K562 (cell line): Measurements from ENCODE around the gene SYT3. TPM values are rescaled to one million over a fixed set of nuclear protein-coding genes. Genes with fewer than 3 reads are reported as not detected.

Experiments
- BCL6 ChIP-seq: fragments of 250-450 bp; sonication (Bioruptor Pico); IDR thresholded peaks from 2 replicates; pipeline ENCODE4 v1.4.0; 2020
- HOXB6 ChIP-seq: fragments of 250-450 bp; sonication (Bioruptor Pico); IDR thresholded peaks from 2 replicates; pipeline ENCODE4 v1.5.1; 2022; ENCODE audit warnings: mild to moderate bottlenecking, borderline replicate concordance
- JUNB ChIP-seq: fragments of 450-650 bp; formaldehyde crosslinking; conservative IDR thresholded peaks from 2 replicates; pipeline ENCODE4 v1.4.0; 2020; ENCODE audit warnings: mild to moderate bottlenecking
- MEF2A ChIP-seq: IDR thresholded peaks from 2 replicates; pipeline ENCODE4 v1.6.1; 2011; ENCODE audit warnings: low read depth, mild to moderate bottlenecking, low read length, moderate library complexity; ENCODE audit not compliant: control insufficient read depth
- NBN ChIP-seq: fragments of 450-650 bp; IDR thresholded peaks from 2 replicates; pipeline ENCODE4 v1.6.1; 2016; ENCODE audit warnings: low read depth, mild to moderate bottlenecking
- PHTF2 ChIP-seq: fragments of 250-450 bp; sonication (Bioruptor Pico); IDR thresholded peaks from 2 replicates; pipeline ENCODE4 v1.5.0; 2021; ENCODE audit warnings: mild to moderate bottlenecking
- SIRT6 ChIP-seq: IDR thresholded peaks from one replicate; pipeline ENCODE4 v1.6.1; 2012; ENCODE audit warnings: low read depth, mild to moderate bottlenecking, control low read depth, inconsistent platforms, low read length, moderate library complexity
- YY1 ChIP-seq, 3 experiments: IDR thresholded peaks; 2 replicates each; pipeline ENCODE4 v1.6.1; 2011; ENCODE audit warnings: low read length in 2 of 3, mild to moderate bottlenecking in 2 of 3, moderate library complexity in 2 of 3, borderline replicate concordance in 1 of 3, control low read depth in 1 of 3, low read depth in 1 of 3; ENCODE audit not compliant: insufficient read depth in 3 of 3, insufficient replicate concordance in 2 of 3, control insufficient read depth in 1 of 3, insufficient read length in 1 of 3; ENCODE audit errors: extremely low read depth in 1 of 3
- polyA plus RNA-seq, 8 experiments: library from polyadenylated mRNA; depleted of rRNA in 4 of 8; stranded (reverse) in 5 of 8; unstranded in 3 of 8; fragments of >200 nt; fragmentation: Nextera tagmentation in 2 of 8; fragmentation: Illumina TruSeq in 1 of 8; extraction: Ambion mirVana in 2 of 8; extraction: Trizol in 1 of 8; gene quantifications; 2 replicates each; pipeline versions ENCODE4 v1.2.1 to v1.2.3, GENCODE V29; 2011 to 2014; ENCODE audit warnings: inconsistent platforms in 1 of 8, missing spikeins in 1 of 8
- total RNA-seq, 7 experiments: library from RNA; depleted of rRNA in 6 of 7; stranded (reverse); fragments of >200 nt in 6 of 7; fragmentation: Illumina TruSeq in 2 of 7; extraction: Trizol in 2 of 7; gene quantifications; 2 replicates each; pipeline versions ENCODE4 v1.2.1 to v1.2.3, GENCODE V29; 2011 to 2021; ENCODE audit warnings: low replicate concordance in 1 of 7
- TF ChIP-seq, protein P1 (sequence below): sonication (generic); formaldehyde crosslinking; IDR thresholded peaks from 2 replicates; pipeline ENCODE4 v1.4.0; 2020; ENCODE audit warnings: mild to moderate bottlenecking, missing genetic modification reagents
- TF ChIP-seq, protein P2 (sequence below): sonication (generic); formaldehyde crosslinking; IDR thresholded peaks from 2 replicates; pipeline ENCODE4 v1.8.1; 2023; ENCODE audit warnings: mild to moderate bottlenecking, missing genetic modification reagents, moderate library complexity
- TF ChIP-seq, protein P3 (sequence below): sonication (generic); formaldehyde crosslinking; IDR thresholded peaks from 2 replicates; pipeline ENCODE4 v1.8.1; 2022; ENCODE audit warnings: missing genetic modification reagents
- TF ChIP-seq, protein P4 (sequence below): fragments of 250-450 bp; sonication (Bioruptor Pico); IDR thresholded peaks from 2 replicates; pipeline ENCODE4 v1.9.0; 2021; ENCODE audit warnings: mild to moderate bottlenecking, inconsistent platforms
- TF ChIP-seq, protein P5 (sequence below): fragments of 450-650 bp; IDR thresholded peaks from 2 replicates; pipeline ENCODE4 v1.6.1; 2016; ENCODE audit warnings: borderline replicate concordance
- TF ChIP-seq, protein P6 (sequence below): IDR thresholded peaks from 2 replicates; pipeline ENCODE4 v1.6.1; 2012; ENCODE audit warnings: low read depth, low read length, improper control_type of control experiment, borderline replicate concordance

SYT3 gene
- total and polyA plus RNA-seq, 9 of the 15 experiments (the other 6 are each of a cell fraction or from before 2014, with no cell fraction given), result 0.36 to 2.0 (median 0.54) TPM; not detected in 2

DNA sequence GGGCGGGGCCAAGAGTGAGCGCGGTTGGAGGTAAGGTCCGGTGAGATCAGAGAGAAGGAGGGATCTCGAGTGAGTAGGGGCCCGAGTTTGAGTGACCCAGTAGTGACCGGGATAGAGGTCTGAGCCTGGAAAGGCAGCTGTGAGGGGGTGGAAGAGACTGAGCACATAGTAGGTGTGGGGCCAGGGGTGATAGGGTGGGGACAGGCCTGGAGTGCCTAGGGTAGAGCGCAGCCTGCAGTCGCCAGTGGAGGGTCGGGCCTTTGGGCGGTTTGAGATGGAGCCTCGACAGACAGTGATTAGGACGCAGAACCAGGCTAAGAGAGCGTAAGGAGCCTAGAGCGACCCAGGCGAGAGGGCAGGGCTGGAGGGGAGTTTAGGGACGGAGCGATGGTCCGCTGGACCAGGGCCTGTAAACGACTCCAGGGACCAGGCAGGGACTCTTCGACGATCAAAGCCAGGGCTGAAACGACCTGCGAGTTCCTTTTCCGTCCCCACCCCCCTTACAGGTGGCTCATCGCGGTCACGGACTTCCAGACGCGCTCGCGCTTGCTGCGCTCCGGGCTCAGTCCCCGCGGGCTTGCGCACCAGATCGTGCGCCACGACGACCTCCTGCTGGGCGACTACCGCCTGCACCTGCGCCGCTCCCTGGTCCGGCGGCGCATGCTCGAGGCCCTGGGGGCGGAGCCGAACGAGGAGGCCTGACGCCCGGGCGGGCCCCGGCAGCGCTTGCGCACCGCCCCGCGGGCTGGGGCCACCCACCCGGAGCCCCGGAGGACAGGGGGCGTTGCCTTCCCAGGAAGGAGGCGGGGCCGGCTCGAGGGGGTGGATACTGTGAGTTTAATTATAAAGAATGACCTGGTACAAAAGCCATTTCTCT, 19.0 kb upstream of the SYT3 start (continued):
- TF ChIP-seq, protein P1, sequence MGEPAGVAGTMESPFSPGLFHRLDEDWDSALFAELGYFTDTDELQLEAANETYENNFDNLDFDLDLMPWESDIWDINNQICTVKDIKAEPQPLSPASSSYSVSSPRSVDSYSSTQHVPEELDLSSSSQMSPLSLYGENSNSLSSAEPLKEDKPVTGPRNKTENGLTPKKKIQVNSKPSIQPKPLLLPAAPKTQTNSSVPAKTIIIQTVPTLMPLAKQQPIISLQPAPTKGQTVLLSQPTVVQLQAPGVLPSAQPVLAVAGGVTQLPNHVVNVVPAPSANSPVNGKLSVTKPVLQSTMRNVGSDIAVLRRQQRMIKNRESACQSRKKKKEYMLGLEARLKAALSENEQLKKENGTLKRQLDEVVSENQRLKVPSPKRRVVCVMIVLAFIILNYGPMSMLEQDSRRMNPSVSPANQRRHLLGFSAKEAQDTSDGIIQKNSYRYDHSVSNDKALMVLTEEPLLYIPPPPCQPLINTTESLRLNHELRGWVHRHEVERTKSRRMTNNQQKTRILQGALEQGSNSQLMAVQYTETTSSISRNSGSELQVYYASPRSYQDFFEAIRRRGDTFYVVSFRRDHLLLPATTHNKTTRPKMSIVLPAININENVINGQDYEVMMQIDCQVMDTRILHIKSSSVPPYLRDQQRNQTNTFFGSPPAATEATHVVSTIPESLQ (CRISPR knock-in tag), result peak; percentile 83; the same call in 1 of the 2 replicates
- TF ChIP-seq, protein P2, sequence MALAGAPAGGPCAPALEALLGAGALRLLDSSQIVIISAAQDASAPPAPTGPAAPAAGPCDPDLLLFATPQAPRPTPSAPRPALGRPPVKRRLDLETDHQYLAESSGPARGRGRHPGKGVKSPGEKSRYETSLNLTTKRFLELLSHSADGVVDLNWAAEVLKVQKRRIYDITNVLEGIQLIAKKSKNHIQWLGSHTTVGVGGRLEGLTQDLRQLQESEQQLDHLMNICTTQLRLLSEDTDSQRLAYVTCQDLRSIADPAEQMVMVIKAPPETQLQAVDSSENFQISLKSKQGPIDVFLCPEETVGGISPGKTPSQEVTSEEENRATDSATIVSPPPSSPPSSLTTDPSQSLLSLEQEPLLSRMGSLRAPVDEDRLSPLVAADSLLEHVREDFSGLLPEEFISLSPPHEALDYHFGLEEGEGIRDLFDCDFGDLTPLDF (CRISPR knock-in tag), result no peak
- no peak for TF ChIP-seq JUNB (CRISPR knock-in tag)
- TF ChIP-seq, protein P3, sequence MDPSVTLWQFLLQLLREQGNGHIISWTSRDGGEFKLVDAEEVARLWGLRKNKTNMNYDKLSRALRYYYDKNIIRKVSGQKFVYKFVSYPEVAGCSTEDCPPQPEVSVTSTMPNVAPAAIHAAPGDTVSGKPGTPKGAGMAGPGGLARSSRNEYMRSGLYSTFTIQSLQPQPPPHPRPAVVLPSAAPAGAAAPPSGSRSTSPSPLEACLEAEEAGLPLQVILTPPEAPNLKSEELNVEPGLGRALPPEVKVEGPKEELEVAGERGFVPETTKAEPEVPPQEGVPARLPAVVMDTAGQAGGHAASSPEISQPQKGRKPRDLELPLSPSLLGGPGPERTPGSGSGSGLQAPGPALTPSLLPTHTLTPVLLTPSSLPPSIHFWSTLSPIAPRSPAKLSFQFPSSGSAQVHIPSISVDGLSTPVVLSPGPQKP (CRISPR knock-in tag), result no peak
- TF ChIP-seq HOXB6, result no peak
- TF ChIP-seq PHTF2 (CRISPR knock-in tag), result no peak
- TF ChIP-seq BCL6 (CRISPR knock-in tag), result no peak
- TF ChIP-seq, protein P4, sequence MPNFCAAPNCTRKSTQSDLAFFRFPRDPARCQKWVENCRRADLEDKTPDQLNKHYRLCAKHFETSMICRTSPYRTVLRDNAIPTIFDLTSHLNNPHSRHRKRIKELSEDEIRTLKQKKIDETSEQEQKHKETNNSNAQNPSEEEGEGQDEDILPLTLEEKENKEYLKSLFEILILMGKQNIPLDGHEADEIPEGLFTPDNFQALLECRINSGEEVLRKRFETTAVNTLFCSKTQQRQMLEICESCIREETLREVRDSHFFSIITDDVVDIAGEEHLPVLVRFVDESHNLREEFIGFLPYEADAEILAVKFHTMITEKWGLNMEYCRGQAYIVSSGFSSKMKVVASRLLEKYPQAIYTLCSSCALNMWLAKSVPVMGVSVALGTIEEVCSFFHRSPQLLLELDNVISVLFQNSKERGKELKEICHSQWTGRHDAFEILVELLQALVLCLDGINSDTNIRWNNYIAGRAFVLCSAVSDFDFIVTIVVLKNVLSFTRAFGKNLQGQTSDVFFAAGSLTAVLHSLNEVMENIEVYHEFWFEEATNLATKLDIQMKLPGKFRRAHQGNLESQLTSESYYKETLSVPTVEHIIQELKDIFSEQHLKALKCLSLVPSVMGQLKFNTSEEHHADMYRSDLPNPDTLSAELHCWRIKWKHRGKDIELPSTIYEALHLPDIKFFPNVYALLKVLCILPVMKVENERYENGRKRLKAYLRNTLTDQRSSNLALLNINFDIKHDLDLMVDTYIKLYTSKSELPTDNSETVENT (CRISPR knock-in tag), result peak; percentile 88
- peak; percentile 78; the same call in 1 of the 2 replicates for TF ChIP-seq NBN
- TF ChIP-seq YY1 (IDR thresholded peaks at IDR 0.05; ENCODE audit: borderline replicate concordance in 1 of 3, control insufficient read depth in 1 of 3, extremely low read depth in 1 of 3, insufficient read depth in 3 of 3, insufficient read length in 1 of 3, insufficient replicate concordance in 2 of 3, low read depth in 1 of 3, low read length in 2 of 3), result peak in 2 of 3 experiments; percentile 63 to 72
- no peak for TF ChIP-seq SIRT6
- TF ChIP-seq, protein P5, sequence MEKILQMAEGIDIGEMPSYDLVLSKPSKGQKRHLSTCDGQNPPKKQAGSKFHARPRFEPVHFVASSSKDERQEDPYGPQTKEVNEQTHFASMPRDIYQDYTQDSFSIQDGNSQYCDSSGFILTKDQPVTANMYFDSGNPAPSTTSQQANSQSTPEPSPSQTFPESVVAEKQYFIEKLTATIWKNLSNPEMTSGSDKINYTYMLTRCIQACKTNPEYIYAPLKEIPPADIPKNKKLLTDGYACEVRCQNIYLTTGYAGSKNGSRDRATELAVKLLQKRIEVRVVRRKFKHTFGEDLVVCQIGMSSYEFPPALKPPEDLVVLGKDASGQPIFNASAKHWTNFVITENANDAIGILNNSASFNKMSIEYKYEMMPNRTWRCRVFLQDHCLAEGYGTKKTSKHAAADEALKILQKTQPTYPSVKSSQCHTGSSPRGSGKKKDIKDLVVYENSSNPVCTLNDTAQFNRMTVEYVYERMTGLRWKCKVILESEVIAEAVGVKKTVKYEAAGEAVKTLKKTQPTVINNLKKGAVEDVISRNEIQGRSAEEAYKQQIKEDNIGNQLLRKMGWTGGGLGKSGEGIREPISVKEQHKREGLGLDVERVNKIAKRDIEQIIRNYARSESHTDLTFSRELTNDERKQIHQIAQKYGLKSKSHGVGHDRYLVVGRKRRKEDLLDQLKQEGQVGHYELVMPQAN, result peak; percentile 81; the same call in 1 of the 2 replicates
- TF ChIP-seq, protein P6, sequence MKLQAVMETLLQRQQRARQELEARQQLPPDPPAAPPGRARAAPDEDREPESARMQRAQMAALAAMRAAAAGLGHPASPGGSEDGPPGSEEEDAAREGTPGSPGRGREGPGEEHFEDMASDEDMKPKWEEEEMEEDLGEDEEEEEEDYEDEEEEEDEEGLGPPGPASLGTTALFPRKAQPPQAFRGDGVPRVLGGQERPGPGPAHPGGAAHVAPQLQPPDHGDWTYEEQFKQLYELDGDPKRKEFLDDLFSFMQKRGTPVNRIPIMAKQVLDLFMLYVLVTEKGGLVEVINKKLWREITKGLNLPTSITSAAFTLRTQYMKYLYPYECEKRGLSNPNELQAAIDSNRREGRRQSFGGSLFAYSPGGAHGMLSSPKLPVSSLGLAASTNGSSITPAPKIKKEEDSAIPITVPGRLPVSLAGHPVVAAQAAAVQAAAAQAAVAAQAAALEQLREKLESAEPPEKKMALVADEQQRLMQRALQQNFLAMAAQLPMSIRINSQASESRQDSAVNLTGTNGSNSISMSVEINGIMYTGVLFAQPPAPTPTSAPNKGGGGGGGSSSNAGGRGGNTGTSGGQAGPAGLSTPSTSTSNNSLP, result no peak
- peak; percentile 38; the same call in 1 of the 2 replicates for TF ChIP-seq MEF2A
